ENCODE measurements around the gene LMO4. TPM values are rescaled to one million over a fixed set of nuclear protein-coding genes. Genes with fewer than 3 reads are reported as not detected.

Gene LMO4
- total and polyA plus RNA-seq, 8 donors = 56.9 to 298 (median 253) TPM

GRCh38 chr1:87344231-87344630 is 15.6 kb downstream of the LMO4 start:
- TF ChIP-seq CTCF (IDR thresholded peaks at IDR 0.05) = no peak
- no peak for DNase-seq
- Histone ChIP-seq H3K27ac (no peak overlapping the region), H3K9me3 (no peaks in the 10 kb centered on the region), H3K27me3 (no peaks in the 10 kb centered on the region), H3K36me3 (peaks cover 4 to 75% of the 10 kb centered on the region in 2 donors), H3K4me3 (no peak overlapping the region), H3K4me1 (peaks cover 0 to 9% of the 10 kb centered on the region in 2 donors)
- no peak for ATAC-seq
- intact Hi-C loops (cut with DNase I) = no loop called here

- intact Hi-C loops (cut with DNase I) = no loop called here
- no peak overlapping the region for H3K27ac ChIP-seq
Observed at GRCh38 chr1:87346130-87346814, 17.6 kb downstream of the LMO4 start.

GRCh38 chr1:87348341-87349019 is 19.8 kb downstream of the LMO4 start:
- Histone ChIP-seq H3K27me3 (no peaks in the 10 kb centered on the region), H3K36me3 (peaks cover 0 to 36% of the 10 kb centered on the region in 2 donors), H3K9me3 (no peaks in the 10 kb centered on the region), H3K27ac (no peak overlapping the region), H3K4me1 (peaks cover 0 to 9% of the 10 kb centered on the region in 2 donors), H3K4me3 (no peak overlapping the region)
- DNase-seq (peak in 1 of 4 donors; percentile 39), ATAC-seq (no peak)
- intact Hi-C loops (cut with DNase I) = no loop called here
- TF ChIP-seq CTCF (IDR thresholded peaks at IDR 0.05) = no peak

More at GRCh38 chr1:87346130-87346814, 17.6 kb downstream of the LMO4 start:
- H3K4me1 ChIP-seq = peaks cover 0 to 9% of the 10 kb centered on the region in 2 donors
- no peak for ATAC-seq
- H3K4me3 ChIP-seq = no peak overlapping the region
- no peak for DNase-seq
- H3K36me3 ChIP-seq = peaks cover 4 to 54% of the 10 kb centered on the region in 2 donors
- no peak for TF ChIP-seq CTCF (IDR thresholded peaks at IDR 0.05)
- no peaks in the 10 kb centered on the region for H3K27me3 ChIP-seq
- no peaks in the 10 kb centered on the region for H3K9me3 ChIP-seq

- no peak for TF ChIP-seq CTCF (IDR thresholded peaks at IDR 0.05)
- H3K27me3 ChIP-seq = no peaks in the 10 kb centered on the region
- ATAC-seq = no peak
Observed at GRCh38 chr1:87349036-87349435, 20.4 kb downstream of the LMO4 start.

GRCh38 chr1:87355894-87356293 is 27.2 kb downstream of the LMO4 start:
- no peak overlapping the region for H3K4me3 ChIP-seq
- intact Hi-C loops (cut with DNase I) = no loop called here
- H3K9me3 ChIP-seq = peaks cover 0 to 2% of the 10 kb centered on the region in 2 donors
- ATAC-seq (no peak), DNase-seq (no peak)
- no peaks in the 10 kb centered on the region for H3K27me3 ChIP-seq
- H3K36me3 ChIP-seq = no peaks in the 10 kb centered on the region
- H3K27ac ChIP-seq = no peak overlapping the region
- no peak for TF ChIP-seq CTCF (IDR thresholded peaks at IDR 0.05)
- H3K4me1 ChIP-seq = no peaks in the 10 kb centered on the region

More at GRCh38 chr1:87349036-87349435, 20.4 kb downstream of the LMO4 start:
- Histone ChIP-seq H3K4me3 (no peak overlapping the region), H3K9me3 (no peaks in the 10 kb centered on the region), H3K27ac (no peak overlapping the region), H3K4me1 (peaks cover 0 to 9% of the 10 kb centered on the region in 2 donors), H3K36me3 (peaks cover 0 to 30% of the 10 kb centered on the region in 2 donors)
- DNase-seq = no peak
- intact Hi-C loops (cut with DNase I) = no loop called here

Data from left lung (tissue), 10 donors.